Immature natural killer cell (primary cell): ENCODE results near the gene GJB5. TPM values are rescaled to one million over a fixed set of nuclear protein-coding genes. Genes with fewer than 3 reads are reported as not detected.

Source experiments
- DNase-seq, 3 donors: peaks; one replicate each; pipeline ENCODE4 v3.0.0; 2022; ENCODE audit warnings: mixed read lengths in 1 of 3
- H3K27ac Mint-ChIP-seq, 6 donors: one replicate each; pipeline ENCODE4 v1.8.0; 2020; ENCODE audit warnings: mixed read lengths in 6 of 6, mild to moderate bottlenecking in 5 of 6, inconsistent platforms in 4 of 6, moderate library complexity in 3 of 6
- H3K27me3 Mint-ChIP-seq, 3 donors: one replicate each; pipeline ENCODE4 v1.8.0; 2020 to 2021; ENCODE audit warnings: low read depth in 3 of 3, mild to moderate bottlenecking in 3 of 3, mixed read lengths in 3 of 3, moderate library complexity in 3 of 3, inconsistent platforms in 1 of 3
- H3K36me3 Mint-ChIP-seq, 3 donors: one replicate each; pipeline ENCODE4 v1.8.0; 2020; ENCODE audit warnings: mixed read lengths in 3 of 3, inconsistent platforms in 2 of 3, mild to moderate bottlenecking in 2 of 3
- H3K4me1 Mint-ChIP-seq, 2 donors: one replicate each; pipeline ENCODE4 v1.8.0; 2020; ENCODE audit warnings: inconsistent platforms in 2 of 2, mild to moderate bottlenecking in 2 of 2, mixed read lengths in 2 of 2, moderate library complexity in 1 of 2
- H3K4me3 Mint-ChIP-seq, 5 donors: one replicate each; pipeline ENCODE4 v1.8.0; 2020; ENCODE audit warnings: mild to moderate bottlenecking in 5 of 5, mixed read lengths in 5 of 5, inconsistent platforms in 3 of 5, moderate library complexity in 3 of 5
- H3K9me3 Mint-ChIP-seq, 6 donors: one replicate each; pipeline ENCODE4 v1.8.0; 2020; ENCODE audit warnings: mild to moderate bottlenecking in 6 of 6, mixed read lengths in 6 of 6, inconsistent platforms in 4 of 6, moderate library complexity in 3 of 6
- polyA plus RNA-seq, 3 donors: library from polyadenylated mRNA; unstranded; fragments of 300-500 nt; fragmentation: Illumina TruSeq; gene quantifications; one replicate each; pipeline ENCODE4 v1.2.3, GENCODE V29; 2021

GJB5 gene
- polyA plus RNA-seq, 3 donors from 2014 or later = not detected

DNA sequence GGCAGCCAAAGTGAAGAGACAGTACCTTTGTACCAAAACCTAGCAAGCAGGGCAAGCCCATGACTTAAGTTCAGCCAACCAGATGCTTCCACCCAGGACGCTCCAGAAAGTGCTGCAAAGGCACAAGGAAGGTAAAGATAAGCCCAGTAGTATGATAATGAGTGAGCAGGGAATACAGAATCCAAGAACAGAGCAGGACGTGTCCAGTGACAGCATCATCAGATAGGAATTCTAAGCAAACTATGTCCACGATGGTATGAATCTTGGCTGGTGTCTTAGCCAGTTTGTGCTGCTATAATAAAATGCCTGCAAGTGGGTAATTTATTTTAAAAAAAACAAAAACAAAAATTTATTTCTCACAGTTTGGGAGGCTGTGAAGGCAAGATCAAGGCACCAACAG, 51.5 kb downstream of the GJB5 start:
- Mint-ChIP-seq H3K9me3 (peaks cover 0 to 8% (median 3%) of the 10 kb centered on the region in 6 donors), H3K27ac (no peak overlapping the region), H3K4me1 (no peaks in the 10 kb centered on the region), H3K27me3 (peaks cover 0 to 2% (median 0%) of the 10 kb centered on the region in 3 donors), H3K4me3 (no peak overlapping the region), H3K36me3 (peaks cover 4 to 12% (median 9%) of the 10 kb centered on the region in 3 donors)
- DNase-seq = no peak

Other genes starting within 250 kb of the GJB5 start
- not detected for gene GJB4, start 4.7 kb downstream of the GJB5 start, polyA plus RNA-seq
- gene GJB3, start 26.2 kb downstream of the GJB5 start, polyA plus RNA-seq = not detected
- gene GJA4, start 38.0 kb downstream of the GJB5 start, polyA plus RNA-seq = not detected
- 100 to 1,000 TPM in 2 of 3 donors, 10 to 100 TPM in 1; 96.5 to 169 (median 114) TPM for gene SMIM12, start 104.7 kb downstream of the GJB5 start, polyA plus RNA-seq
- under 1 TPM in 1 of 3 donors, not detected in 2; 0.10 TPM for gene DLGAP3, start 174.6 kb downstream of the GJB5 start, polyA plus RNA-seq
- gene TMEM35B, start 230.3 kb downstream of the GJB5 start, polyA plus RNA-seq = 100 to 1,000 TPM; 124 to 214 (median 186) TPM